GF-D8 (cell line): ENCODE results near the gene FPGS.

Source experiments
- DNase-seq: peaks from one replicate; lab custom pipeline; 2025; lab: John Stamatoyannopoulos, UW

FPGS gene

DNA sequence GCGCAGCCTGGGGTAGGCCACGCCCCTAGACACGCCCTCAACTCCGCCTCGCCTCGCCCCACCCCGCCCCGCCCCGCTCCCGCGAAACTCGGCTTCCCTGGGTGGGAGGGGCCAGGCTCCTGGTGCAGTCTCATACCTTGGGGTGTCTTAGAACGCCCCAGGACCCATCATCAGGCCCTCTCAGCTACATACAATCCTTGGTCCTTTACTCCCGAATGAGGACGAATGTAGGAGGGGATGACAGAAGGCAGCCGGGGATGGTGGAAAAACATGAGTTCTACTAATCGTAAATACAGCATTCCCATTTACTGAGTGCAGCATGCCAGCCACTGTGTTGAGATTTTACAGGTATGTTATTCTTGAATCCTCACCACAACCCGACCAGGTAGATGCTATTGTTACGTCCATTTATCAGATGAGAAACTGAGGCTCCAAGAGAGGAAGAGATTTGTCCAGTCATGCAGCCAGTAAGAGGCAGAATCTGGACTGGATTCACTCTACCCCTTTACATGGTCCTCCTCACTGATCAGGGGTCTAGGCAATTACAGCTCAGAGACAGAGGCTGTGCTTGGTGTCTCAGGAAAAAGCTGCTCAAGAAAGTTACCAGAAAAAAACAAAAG, 31.0 kb upstream of the FPGS start:
- no peak for DNase-seq

DNA sequence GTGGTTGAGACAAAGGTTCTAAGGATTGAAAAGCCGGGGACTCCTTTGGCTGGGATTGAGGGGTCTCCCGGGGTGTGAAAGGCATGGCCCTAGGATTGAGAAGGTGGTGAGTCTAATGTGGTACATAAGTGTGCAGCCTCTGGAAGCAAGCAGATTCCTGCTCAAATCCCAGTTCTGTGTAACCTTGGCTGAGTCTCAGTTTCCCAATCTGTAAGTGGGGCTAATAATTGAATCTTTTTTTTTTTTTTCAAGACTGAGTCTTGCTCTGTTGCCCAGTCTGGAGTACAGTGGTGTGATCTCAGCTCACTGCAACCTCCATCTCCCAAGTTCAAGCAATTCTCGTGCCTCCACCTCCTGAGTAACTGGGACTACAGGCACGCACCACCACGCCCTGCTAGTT, 30.1 kb upstream of the FPGS start:
- no peak for DNase-seq

- no peak for DNase-seq
Observed at GRCh38 chr9:127773272-127773671, 29.4 kb upstream of the FPGS start.

DNA sequence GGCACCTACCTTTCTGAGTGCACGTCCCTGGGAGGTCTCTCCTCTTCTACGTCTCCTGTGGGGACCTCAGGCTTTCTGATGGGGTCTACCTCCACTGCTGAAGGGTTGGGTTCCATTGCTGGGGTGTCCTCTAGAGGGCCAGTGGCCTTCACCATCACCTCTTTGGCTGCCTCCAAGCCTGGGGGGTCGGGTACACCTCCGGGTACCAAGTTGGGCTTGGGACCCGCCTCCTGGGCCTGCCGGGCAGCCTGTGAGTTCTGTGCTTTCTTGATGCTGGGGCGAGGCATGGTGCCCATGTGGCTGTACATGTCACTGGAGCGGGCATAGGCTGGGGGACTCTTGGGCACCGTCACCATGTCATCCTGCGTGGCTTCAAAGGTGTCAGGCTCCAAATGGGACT, 28.7 kb upstream of the FPGS start:
- no peak for DNase-seq

- DNase-seq: peak; percentile 66
Observed at GRCh38 chr9:127776195-127776923, 26.3 kb upstream of the FPGS start.

DNA sequence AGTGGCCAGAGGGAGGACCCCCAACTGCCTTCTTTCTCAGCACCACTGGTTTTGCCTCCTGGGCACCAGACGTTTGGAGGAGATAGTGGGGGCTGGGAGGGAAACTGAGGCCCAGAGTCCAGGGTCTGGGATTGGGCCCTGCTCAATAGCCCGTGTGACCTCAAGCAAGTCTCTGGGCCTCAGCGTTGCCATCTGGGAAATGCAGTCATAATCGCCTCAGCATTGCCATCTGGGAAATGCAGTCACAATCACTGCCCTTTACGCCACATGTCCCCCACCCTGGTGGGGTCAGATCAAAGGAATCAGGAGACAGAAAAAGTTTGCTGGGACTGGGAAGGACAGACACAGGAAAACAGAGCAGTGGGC, 25.8 kb upstream of the FPGS start:
- DNase-seq: no peak

GRCh38 chr9:127777368-127777980, 25.2 kb upstream of the FPGS start:
- no peak for DNase-seq

- peak; percentile 27 for DNase-seq
Observed at GRCh38 chr9:127778280-127779135, 24.2 kb upstream of the FPGS start, which contains the start of gene SH2D3C. SH2D3C (minus strand) TSS chr9:127778666; CDS start chr9:127778627, 39 bp downstream.

DNA sequence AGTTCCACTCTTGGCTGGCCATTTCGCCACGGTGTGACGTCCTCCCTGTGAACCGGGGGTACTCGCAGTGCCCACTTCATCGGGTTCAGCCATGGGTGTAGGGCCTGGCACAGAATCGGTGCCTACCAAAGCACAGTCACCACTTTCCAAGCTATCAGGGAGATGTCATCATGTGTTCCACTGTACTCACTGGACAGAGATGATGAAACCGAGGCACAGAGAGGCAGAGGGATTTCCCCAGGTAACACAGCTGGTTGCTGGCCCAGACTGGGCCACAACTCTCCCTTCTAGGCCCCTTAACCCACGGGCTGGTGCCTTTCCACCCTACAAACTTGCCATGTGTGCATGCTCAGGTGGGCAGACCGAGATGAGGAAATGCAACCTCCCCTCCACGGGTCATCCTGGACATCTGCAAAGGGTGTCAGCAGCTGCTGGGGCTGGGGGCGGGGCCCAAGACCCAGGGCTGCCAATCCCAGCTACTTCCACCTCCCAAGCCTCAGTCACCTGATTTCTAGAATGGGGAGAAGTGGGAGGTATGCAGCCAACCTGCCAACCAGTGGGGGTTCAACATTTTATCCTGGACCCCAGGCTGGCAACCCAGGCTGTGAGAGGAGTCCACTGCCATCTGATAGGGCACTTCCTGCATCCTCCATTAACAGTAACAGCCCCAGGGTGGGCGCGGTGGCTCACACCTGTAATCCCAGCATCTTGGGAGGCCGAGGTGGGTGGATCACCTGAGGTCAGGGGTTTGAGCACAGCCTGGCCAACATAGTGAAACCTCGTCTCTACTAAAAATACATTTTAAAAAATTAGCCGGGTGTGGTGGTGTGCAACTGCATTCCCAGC, 23.3 kb upstream of the FPGS start:
- peak; percentile 69 for DNase-seq

DNA sequence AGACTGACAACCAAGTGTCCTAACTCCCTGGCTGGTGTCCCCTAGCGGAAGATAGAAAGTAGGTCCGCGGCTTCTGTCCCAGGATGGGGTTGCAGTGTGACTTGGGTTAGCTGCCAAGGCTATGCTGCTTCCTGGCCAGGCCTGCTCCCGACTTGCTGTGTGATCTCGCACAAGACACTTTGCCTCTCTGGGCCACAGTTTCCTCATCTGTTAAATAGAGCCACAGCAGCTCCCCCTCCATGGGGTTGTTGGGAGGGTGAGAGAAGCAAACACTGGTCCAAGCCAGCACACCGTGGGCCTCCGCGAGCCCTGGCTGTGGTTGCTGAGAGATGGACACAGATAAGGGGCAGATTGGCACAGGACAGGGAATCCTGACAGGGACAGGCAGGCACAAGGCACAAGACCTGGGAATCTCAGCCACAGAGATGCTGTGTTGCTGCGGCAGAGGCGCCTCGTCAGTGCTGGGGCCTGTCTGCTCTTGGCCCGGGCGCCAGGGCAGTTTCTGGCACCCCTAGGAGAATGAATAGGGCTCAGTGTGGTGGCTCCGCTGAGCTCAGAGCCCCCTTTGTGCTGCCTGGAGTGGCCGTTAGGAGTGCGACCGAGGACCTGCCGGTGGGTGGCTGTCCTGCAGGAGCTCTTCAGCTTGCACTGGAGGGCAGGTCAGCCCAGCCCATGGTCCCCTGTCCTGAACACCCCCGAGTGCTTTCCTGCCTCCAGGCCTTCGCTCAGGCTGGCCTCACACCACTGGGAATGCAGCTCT, 22.4 kb upstream of the FPGS start:
- DNase-seq: no peak

DNA sequence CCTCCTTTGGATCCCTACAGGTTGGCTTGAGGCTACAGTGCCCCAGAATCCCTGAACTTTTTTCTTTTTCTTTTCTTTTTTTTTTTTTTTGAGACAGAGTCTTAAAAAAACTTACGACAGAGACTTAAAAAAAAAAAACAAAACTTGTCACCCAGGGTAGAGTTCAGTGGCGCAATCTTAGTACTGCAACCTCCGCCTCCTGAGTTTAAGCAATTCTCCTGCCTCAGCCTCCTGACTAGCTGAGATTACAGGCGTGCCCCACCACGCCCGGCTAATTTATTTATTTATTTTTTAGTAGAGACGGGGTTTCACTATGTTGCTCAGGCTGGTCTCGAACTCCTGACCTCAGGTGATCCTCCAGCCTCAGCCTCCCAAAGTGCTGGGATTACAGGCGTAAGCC, 21.8 kb upstream of the FPGS start:
- peak; percentile 80 for DNase-seq

DNA sequence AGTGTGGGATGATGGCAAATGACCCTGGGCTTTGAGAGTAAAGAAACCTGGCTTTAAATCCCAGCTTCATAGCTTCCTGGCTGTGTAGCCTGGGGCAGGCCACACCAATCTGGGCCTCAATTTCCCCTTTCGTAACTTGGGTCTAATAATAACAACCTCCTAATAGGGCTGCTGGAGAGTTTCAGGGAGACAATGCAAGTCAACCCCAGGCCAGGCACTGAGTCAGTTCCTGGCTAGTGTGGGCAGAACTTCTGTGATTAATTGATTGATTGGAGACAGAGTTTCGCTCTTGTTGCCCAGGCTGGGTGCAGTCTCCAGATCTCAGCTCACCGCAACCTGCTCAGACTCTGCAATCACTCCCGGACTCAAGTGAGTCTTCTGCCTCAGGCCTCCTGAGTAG, 20.9 kb upstream of the FPGS start:
- no peak for DNase-seq

- DNase-seq: peak; percentile 96
Observed at GRCh38 chr9:127783111-127784008, 19.3 kb upstream of the FPGS start.

DNA sequence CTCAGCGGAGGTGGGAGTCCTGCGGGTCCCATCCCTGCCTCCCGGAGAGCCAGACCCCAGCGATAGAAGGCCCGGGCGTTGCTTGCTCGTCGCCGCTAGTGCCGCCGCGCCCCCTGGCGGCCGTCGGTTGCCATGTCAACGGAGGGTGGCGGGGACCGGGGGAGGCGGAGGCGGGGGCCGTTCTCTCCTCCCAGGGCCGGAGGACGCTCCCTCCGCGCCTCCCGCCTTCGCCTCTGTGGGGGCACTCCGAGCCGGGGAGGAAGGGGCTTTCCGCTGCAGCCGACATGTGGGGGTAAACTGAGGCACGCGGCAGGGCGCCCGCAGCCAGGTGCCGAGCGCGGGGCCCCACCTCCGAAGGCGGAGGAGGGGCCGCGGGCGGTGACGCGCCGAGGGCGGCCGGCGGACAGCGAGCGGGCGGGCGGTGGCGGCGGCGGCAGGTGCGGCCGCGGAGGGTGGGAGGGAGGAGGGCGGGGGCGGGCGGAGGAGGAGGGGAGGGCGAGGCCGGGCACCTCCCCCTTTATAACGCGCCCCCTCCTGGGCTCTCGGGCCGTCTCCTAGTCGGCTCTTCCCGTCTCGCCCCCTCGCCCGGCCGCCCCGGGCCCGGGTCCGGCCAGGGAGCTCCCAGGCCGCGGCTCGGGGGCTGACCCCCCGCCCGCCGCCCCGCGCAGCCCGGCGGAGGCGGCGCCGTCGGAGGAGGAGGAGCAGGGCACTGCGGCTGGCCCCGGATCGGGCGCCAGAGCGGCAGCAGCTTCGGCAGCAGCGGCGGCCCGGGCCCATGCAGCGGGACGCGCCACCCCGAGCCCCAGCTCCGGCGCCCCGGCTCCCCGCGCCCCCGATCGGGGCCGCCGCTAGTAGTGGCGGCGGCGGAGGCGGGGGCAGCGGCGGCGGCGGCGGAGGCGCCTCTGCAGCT, 17.4 kb upstream of the FPGS start:
- DNase-seq: peak; percentile 41

DNA sequence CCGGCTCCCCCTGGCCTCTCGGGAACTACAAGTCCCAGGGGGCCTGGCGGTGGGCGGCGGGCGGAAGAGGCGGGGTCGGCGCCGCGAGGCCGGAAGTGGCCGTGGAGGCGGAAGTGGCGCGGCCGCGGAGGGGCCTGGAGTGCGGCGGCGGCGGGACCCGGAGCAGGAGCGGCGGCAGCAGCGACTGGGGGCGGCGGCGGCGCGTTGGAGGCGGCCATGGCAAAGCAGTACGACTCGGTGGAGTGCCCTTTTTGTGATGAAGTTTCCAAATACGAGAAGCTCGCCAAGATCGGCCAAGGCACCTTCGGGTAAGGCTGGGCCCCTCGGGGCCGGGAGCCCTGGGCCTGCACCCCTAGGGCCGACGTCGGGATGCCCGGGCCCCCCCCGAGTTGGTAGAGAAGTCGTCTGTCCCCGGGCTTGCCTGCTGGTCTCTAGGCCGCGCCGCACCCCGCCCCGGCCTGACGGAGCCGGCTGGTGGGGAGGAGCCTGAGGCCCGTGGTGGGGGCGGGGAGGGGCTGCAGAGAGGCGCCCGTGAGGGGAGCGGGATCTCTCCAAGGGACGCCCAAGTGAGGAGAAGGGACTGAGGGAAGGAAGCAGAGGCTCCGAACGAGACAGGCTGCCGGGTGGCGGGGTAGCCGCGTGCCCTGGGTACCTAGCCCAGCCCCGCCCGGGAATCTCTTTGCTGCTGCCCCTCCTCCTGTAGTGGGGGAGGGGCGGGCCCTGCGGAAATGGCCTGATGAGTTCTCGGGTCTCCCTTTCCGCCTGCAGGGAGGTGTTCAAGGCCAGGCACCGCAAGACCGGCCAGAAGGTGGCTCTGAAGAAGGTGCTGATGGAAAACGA, 16.5 kb upstream of the FPGS start, which contains the start of gene CDK9:
CDK9 (plus strand) TSS at position 102 of the 840 bp plus-strand sequence; CDS start at position 217, 115 bp downstream.
- peak; percentile 72 for DNase-seq

DNA sequence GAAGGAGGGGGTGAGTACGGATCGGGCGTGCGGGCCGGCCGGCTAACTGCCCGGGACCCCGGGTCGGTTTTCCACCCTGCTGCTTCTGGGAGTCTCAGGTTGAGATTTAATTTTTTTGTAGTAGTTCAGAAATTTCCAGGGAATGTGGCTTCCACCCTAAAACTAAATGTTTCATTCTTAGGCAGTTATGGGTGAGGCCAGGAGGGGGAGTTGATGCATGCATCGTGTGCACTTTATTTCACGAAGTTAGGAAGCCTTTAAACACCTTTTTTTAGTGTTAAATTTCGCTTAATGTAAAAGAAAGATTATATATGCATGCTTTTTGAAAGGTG, 15.9 kb upstream of the FPGS start:
- DNase-seq: no peak

- no peak for DNase-seq
Observed at GRCh38 chr9:127788337-127789011, 14.2 kb upstream of the FPGS start.
